Measurements from ENCODE around the gene LTBP2. TPM values are rescaled to one million over a fixed set of nuclear protein-coding genes. Genes with fewer than 3 reads are reported as not detected.

Gene LTBP2
- total RNA-seq, 1 donor from 2014 or later: 2.9 TPM

DNA sequence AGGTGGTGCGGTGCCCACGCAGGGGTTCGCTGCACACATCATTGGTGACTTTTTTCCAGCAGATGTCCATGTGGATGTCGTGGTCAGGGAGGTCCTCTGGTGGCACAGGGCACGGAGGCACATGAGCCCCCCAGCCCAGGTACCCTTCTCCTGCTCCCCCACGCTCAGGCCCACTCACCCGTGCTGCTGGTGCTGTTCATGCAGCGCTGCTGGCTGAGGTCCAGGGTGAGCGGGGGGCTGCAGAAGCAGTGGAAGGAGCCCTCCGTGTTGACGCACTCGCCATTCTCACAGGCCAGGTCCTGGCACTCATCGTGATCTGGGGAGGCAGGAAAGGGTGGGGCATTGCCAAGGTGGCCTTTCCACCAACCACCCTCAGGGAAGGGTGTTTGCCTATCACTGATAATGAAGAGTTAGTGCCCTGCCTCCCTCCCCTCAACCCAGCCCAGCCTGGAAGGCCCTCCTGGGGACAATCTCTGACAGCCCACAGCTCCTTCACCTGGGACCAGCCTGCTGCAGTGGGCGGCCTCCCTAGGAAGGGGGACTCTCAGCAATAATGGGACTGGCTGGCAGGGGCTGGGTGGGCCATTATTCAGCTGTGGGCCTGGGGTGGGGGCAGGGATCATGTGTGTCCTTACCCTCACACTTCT is 108.6 kb downstream of the LTBP2 start:
- Mint-ChIP-seq H3K4me3 (no peak overlapping the region), H3K4me1 (peaks cover 6% of the 10 kb centered on the region), H3K27me3 (ENCODE audit: low read depth) (peaks cover 13% of the 10 kb centered on the region), H3K9me3 (no peaks in the 10 kb centered on the region), H3K27ac (no peak overlapping the region), H3K36me3 (no peaks in the 10 kb centered on the region)
- DNase-seq (ENCODE audit: low spot score in 2 of 2, unreplicated experiment in 2 of 2): peak in 1 of 2 experiments; percentile 30
- TF ChIP-seq, protein P1, sequence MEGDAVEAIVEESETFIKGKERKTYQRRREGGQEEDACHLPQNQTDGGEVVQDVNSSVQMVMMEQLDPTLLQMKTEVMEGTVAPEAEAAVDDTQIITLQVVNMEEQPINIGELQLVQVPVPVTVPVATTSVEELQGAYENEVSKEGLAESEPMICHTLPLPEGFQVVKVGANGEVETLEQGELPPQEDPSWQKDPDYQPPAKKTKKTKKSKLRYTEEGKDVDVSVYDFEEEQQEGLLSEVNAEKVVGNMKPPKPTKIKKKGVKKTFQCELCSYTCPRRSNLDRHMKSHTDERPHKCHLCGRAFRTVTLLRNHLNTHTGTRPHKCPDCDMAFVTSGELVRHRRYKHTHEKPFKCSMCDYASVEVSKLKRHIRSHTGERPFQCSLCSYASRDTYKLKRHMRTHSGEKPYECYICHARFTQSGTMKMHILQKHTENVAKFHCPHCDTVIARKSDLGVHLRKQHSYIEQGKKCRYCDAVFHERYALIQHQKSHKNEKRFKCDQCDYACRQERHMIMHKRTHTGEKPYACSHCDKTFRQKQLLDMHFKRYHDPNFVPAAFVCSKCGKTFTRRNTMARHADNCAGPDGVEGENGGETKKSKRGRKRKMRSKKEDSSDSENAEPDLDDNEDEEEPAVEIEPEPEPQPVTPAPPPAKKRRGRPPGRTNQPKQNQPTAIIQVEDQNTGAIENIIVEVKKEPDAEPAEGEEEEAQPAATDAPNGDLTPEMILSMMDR (IDR thresholded peaks at IDR 0.05; ENCODE audit: unreplicated experiment): no peak

DNA sequence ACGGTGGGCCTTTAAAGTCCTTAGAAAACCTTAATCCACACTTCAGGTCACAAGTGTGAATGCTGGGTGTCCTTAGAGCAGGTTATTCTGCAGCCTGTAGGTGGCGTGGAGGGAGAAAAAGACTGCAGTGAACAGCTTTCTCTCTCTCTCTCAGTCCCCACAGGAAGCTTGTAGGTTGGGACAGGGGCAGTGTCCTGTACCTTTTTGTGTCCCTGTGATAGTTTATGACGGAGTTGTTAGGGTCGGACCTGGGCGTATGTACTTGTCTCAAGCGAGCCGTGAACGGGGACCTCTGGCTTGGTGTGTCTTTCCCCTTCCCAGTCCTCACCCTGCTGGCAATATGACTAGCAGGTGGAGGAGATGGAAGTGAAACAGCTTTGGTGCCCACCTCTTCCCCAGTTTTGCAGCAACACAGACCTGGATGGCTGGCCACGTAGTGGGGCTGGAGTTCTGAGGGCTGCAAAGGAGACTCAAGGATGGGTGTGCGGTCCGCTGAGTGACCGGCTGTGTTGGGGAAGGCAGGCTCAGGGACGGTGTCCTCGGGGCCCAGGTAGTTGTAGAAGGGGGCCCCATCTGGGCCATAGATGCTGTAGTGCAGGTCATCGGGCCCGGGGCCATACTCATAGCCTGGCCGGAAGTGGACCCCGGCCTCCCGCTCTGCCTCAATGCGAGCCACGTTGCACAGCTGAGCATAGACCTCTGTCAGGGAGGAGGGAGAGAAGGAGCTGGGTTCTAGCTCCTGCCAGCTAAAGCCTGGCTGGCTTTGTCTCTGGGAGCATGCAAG is 109.6 kb downstream of the LTBP2 start:
- H3K4me3 Mint-ChIP-seq: no peak overlapping the region
- peaks cover 4% of the 10 kb centered on the region for H3K27me3 Mint-ChIP-seq (ENCODE audit: low read depth)
- no peaks in the 10 kb centered on the region for H3K9me3 Mint-ChIP-seq
- no peak overlapping the region for H3K27ac Mint-ChIP-seq
- no peak for DNase-seq (ENCODE audit: low spot score in 2 of 2, unreplicated experiment in 2 of 2)
- peaks cover 6% of the 10 kb centered on the region for H3K4me1 Mint-ChIP-seq
- TF ChIP-seq, protein P1 (IDR thresholded peaks at IDR 0.05; ENCODE audit: unreplicated experiment): peak; percentile 17
- no peaks in the 10 kb centered on the region for H3K36me3 Mint-ChIP-seq

DNA sequence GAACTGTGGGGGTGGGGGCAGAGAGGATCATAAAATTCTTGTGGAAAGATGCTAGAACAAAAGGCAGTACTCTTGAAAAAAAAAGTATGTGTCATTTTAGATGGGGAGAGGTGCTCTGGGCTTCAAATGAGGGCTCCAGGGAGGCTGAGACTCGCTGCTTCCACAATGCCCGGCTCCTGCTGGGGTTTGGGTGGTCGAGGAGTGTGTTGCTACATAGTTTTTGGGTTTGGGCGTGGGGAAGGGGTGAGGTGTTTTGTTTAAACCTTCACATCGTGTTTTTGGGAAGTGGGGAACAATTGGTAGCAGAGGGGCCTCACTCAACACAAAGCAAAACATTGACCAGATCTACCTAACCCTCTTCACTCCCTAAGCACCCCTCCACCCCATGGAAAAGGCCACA is 110.3 kb downstream of the LTBP2 start:
- no peaks in the 10 kb centered on the region for H3K27me3 Mint-ChIP-seq (ENCODE audit: low read depth)
- no peak for DNase-seq (ENCODE audit: low spot score in 2 of 2, unreplicated experiment in 2 of 2)
- H3K4me1 Mint-ChIP-seq: peaks cover 6% of the 10 kb centered on the region
- H3K36me3 Mint-ChIP-seq: no peaks in the 10 kb centered on the region
- H3K9me3 Mint-ChIP-seq: no peaks in the 10 kb centered on the region
- H3K27ac Mint-ChIP-seq: no peak overlapping the region
- no peak overlapping the region for H3K4me3 Mint-ChIP-seq
- TF ChIP-seq, protein P1 (IDR thresholded peaks at IDR 0.05; ENCODE audit: unreplicated experiment): no peak

DNA sequence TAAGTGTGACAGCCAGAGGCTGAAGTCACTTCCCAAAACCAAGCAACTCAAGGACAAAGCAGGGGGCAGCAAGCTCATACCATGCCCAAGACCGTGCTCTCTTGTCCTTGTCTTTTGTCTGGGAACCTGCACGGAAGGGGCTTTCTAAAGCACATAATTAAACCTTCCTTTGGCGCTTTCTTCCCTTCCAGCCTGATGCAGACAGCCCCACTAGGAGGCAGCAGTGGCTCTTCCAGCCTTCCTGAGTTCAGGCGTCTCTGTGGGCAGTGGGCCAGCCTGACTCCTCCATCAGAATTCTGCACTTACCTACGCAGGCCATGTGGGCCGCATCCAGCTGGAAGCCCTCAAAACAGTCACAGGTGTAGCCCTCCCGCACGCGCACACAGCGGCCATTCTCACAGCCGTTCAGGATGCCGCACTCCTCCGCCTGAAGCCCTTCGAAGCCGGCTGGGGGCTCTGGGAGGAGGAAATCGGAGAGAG is 110.9 kb downstream of the LTBP2 start:
- Mint-ChIP-seq H3K4me3 (no peak overlapping the region), H3K36me3 (no peaks in the 10 kb centered on the region), H3K27me3 (ENCODE audit: low read depth) (no peaks in the 10 kb centered on the region), H3K4me1 (peaks cover 6% of the 10 kb centered on the region), H3K9me3 (no peaks in the 10 kb centered on the region), H3K27ac (no peak overlapping the region)
- DNase-seq (ENCODE audit: low spot score in 2 of 2, unreplicated experiment in 2 of 2): peak; percentile 62 to 78
- TF ChIP-seq, protein P1 (IDR thresholded peaks at IDR 0.05; ENCODE audit: unreplicated experiment): peak; percentile 55

DNA sequence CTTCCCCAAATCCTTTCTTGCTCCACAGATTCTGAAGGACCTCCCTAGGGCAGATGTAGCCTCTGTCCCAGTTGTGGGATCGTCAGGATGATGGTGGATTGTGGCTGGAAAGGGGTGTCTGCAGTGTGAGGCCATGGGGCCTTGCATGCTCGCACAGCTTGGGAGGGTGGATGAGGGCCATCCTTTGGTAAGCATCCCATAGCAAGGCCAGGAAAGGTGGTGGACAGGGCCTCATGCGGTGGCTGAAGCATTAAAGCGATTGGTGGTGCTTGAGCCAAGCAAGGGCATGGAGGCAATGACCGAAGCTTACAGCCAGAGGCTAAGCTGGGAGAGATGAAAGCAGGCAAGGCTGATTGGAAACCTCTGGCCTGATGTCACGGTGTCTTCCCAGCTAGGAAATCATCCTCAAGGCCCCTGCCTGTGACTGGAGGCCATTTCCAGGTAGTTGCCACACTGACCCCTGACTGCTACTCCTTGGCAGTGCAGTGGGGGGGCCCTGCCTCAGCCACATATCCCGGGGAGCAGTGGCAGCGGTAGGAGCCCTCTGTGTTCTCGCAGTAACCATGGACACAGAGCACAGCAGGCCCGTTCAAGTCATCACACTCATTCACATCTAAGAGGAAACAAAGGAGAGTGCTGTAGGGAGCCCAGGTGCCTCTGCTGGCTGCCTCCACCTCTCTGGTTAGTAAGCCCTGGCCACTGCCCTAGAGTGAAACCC is 111.5 kb downstream of the LTBP2 start:
- no peaks in the 10 kb centered on the region for H3K9me3 Mint-ChIP-seq
- TF ChIP-seq, protein P1 (IDR thresholded peaks at IDR 0.05; ENCODE audit: unreplicated experiment): no peak
- H3K36me3 Mint-ChIP-seq: no peaks in the 10 kb centered on the region
- H3K4me1 Mint-ChIP-seq: peaks cover 6% of the 10 kb centered on the region
- no peaks in the 10 kb centered on the region for H3K27me3 Mint-ChIP-seq (ENCODE audit: low read depth)
- DNase-seq (ENCODE audit: low spot score in 2 of 2, unreplicated experiment in 2 of 2): no peak
- H3K27ac Mint-ChIP-seq: no peak overlapping the region
- no peak overlapping the region for H3K4me3 Mint-ChIP-seq

Data from mesothelial cell of epicardium (in vitro differentiated cells).